GM12801 (cell line): Measurements from ENCODE around the gene SETD5.

Experiments used
- TF ChIP-seq, protein P1 (sequence below): IDR thresholded peaks from one replicate; pipeline ENCODE4 v1.5.1; 2011; ENCODE audit warnings: control low read depth; ENCODE audit not compliant: insufficient read length; ENCODE audit errors: extremely low read depth

SETD5 gene

DNA sequence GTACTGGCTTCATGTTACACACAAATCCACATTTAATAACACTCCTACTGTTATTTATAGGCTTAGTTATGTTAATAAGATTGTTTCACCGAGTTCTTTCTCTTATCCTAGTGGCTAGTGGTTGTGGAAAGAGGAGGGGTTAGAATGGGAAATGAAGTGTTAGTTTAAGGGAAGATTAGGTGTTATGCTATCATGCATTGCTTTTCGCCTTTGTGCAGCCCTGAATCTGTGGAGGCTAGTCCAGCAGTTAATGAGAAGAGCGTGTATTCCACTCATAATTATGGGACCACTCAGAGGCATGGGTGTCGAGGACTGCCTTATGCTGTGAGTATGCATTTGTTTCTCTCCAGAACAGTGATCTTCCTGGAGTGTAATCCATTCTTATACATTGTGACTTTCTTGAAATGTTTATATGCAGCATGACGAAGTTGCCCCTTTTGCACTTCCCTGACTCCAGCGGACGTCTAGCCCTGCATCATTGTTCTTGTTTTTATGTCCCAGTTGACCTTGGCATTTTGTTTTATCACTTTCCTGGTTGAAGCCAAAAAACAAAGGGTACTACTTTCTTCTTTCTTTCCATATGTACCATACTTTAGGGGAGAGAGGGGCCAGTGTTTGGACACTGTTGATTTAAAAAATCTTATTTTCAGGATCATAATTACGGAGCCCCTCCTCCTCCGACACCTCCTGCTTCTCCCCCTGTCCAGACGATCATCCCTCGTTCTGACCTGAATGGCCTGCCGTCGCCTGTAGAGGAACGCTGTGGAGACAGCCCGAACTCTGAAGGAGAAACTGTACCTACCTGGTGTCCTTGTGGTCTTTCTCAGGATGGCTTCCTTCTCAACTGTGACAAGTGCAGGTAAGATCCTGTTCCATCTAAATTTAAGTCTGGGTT lies 36.5 kb downstream of the SETD5 start:
- TF ChIP-seq, protein P1, sequence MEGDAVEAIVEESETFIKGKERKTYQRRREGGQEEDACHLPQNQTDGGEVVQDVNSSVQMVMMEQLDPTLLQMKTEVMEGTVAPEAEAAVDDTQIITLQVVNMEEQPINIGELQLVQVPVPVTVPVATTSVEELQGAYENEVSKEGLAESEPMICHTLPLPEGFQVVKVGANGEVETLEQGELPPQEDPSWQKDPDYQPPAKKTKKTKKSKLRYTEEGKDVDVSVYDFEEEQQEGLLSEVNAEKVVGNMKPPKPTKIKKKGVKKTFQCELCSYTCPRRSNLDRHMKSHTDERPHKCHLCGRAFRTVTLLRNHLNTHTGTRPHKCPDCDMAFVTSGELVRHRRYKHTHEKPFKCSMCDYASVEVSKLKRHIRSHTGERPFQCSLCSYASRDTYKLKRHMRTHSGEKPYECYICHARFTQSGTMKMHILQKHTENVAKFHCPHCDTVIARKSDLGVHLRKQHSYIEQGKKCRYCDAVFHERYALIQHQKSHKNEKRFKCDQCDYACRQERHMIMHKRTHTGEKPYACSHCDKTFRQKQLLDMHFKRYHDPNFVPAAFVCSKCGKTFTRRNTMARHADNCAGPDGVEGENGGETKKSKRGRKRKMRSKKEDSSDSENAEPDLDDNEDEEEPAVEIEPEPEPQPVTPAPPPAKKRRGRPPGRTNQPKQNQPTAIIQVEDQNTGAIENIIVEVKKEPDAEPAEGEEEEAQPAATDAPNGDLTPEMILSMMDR = no peak

DNA sequence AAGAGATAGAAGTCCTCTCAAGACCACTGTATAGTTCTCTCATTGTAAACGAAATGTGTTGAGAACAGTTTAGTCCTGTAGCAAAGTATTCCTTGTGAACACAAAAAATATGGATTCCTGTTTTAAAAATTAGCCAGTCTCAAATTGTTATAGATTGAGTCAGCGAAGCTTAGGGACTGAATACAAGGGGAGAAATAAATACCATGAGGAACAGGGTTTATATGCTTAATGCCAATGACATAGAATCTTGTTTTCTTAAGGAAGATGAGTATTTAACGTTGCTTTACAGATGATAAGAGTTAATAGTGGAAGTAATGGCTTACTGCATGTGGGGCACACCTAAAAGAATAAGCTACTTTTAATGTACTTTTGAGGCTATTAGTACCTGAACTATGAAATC lies 37.9 kb downstream of the SETD5 start:
- TF ChIP-seq, protein P1 = no peak

DNA sequence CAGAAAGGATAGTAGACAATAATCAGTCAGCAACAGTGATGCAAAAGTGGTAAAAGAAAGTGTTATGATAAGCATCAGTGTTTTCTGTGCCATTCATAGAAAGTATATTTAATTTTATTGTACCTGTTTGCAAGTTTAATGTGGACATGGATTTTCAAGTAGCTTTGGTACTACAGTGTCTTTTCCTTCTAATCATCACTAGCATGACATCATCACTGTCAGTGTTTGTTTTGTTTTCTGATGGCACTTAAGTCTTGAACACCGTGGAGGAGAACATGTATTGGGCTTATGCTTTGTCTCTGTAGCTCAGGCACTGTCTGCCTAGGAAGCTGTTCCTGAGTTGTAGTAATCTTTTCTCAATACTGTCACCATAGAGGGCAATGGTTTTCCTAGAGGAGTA lies 41.9 kb downstream of the SETD5 start:
- TF ChIP-seq, protein P1 = no peak

DNA sequence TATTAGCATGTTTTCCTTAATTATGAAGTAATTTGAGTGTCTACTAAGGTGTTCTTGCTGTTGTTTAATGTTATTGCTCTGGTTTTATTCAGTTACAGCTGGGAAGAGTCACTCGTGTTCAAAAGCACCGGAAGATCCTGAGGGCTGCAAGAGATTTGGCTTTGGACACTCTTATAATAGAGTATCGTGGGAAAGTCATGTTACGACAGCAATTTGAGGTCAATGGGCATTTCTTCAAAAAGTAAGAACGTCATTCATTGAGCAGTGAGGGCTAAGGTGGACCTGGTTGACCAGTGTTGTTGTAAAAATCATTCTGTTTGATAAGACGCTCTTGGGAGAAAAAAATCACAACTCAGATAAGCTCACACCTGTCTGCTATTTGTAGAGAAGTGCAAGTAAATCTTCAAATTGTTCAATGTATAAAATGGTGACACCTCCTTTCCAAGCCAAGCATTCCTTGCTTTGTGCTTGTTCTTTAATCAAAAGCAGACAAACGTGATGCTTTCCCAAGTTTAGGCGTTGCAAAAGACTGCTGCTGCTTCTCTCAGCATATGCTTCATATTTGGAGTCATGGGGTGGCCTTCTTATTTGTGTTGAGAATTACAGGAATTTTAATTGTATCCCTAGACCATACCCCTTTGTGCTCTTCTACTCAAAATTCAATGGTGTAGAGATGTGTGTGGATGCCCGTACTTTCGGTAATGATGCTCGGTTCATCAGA lies 44.2 kb downstream of the SETD5 start:
- TF ChIP-seq, protein P1 = no peak

DNA sequence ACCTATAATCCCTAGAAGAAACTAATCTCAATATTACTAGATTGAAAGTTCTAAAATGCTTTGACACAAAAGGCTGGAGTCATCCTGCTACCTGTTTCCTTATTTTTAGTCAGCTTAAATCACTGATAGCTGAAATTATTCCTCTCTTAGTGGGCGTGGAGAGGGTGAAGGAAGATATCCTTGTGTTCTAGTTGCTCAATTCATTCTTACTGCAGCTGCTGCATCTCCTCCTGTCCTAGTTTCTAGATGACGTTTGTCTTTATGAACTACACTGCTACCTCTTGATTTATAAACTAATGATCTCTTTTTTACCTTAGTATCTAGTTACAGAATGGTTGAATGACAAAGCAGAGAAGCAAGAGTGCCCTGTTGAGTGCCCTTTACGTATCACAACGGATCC lies 50.7 kb downstream of the SETD5 start:
- TF ChIP-seq, protein P1 = no peak

DNA sequence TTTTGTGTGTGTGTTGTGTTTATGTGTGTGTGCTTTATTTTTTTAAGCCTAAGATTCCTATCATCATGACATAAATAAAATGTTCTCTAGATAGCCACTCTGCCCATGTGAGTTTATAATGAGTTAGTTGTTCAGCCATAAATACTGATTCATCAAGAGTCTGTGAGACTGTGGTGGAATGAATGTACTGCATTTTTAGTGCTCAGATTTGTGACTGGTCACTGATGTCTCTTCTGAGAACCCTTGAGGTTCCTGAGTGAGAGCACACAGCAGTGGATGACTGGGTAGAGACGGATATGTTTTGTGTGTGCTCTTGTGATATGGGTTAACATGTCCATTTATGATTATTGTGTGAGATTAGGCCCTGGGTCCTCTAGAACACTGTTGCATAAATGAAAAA lies 51.2 kb downstream of the SETD5 start:
- TF ChIP-seq, protein P1 = no peak

DNA sequence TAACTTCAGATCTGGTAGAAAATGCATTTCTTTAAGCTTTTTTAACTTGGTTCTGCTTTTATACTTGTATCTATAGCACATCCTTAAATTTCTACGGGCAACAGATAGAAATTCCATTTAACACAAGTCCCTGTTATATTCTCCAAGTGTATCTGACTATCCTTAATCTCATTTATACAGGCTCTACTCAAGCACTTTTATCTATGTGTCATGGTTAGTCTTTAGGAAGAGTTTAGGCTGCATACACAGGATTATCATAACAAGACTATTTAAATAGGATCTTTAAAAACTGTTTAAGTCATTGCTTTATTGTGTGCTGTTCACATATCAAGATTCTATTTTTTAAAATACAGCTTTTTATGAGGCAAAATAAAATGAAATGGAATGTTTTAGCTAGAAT lies 52.7 kb downstream of the SETD5 start:
- TF ChIP-seq, protein P1 = no peak
